Ovary (tissue), 3 donors: ENCODE results near the gene TACR2.

Source experiments
- POLR2A ChIP-seq: fragments of 450-650 bp; IDR thresholded peaks from one replicate; pipeline ENCODE4 v1.6.1; 2017; ENCODE audit warnings: antibody characterized with exemption, mild to moderate bottlenecking, moderate library complexity
- TF ChIP-seq, protein P1 (sequence below), 3 donors: fragments of 450-650 bp in 2 of 3; fragments of 200-600 bp in 1 of 3; IDR thresholded peaks; one replicate each; pipeline versions ENCODE4 v1.5.1 to v1.8.0; 2016 to 2022; ENCODE audit warnings: antibody characterized with exemption in 3 of 3, mild to moderate bottlenecking in 1 of 3
- donor health status: DM: no; HTN: no; CAD: no.

DNA sequence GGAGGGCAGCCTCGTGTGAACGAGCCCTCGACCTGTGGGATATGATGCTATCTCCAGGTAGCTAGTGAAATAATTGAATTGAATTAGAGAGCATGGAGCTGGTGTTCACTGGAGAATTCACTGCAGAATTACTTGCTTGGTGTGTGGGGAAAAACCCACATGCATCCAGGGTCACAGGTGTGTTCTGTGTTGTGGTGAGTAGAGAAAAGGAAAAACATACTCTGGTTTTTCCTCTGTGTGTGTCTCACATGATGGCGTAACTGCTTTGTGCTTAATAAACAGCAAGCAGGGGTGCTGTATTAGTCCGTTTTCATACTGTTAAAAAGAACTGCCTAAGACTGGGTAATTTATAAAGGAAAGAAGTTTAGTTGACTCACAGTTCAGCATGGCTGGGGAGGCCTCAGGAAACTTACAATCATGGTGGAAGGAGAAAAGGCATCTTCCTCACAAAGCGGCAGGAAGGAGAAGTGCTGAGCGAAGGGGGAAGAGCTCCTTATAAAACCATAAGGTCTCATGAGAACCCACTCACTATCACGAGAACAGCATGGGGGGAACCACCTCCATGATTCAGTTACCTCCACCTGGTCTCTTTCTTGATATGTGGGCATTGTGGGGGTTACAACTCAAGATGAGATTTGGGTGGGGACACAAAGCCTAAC, 62.6 kb downstream of the TACR2 start:
- TF ChIP-seq POLR2A, result no peak
- TF ChIP-seq, protein P1, sequence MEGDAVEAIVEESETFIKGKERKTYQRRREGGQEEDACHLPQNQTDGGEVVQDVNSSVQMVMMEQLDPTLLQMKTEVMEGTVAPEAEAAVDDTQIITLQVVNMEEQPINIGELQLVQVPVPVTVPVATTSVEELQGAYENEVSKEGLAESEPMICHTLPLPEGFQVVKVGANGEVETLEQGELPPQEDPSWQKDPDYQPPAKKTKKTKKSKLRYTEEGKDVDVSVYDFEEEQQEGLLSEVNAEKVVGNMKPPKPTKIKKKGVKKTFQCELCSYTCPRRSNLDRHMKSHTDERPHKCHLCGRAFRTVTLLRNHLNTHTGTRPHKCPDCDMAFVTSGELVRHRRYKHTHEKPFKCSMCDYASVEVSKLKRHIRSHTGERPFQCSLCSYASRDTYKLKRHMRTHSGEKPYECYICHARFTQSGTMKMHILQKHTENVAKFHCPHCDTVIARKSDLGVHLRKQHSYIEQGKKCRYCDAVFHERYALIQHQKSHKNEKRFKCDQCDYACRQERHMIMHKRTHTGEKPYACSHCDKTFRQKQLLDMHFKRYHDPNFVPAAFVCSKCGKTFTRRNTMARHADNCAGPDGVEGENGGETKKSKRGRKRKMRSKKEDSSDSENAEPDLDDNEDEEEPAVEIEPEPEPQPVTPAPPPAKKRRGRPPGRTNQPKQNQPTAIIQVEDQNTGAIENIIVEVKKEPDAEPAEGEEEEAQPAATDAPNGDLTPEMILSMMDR (IDR thresholded peaks at IDR 0.05), result no peak
